GM23338 (cell line): ENCODE results near the gene GALE.

Source experiments
- CREB1 ChIP-seq: fragments of 250-450 bp; sonication (Bioruptor Pico); IDR thresholded peaks from 2 replicates; pipeline ENCODE4 v1.5.0; 2020; ENCODE audit warnings: low read depth, mild to moderate bottlenecking, moderate library complexity
- CTCF ChIP-seq, 2 experiments: fragments of 200-600 bp in 1 of 2; sonication (generic) in 1 of 2; conservative IDR thresholded peaks; 2 replicates each; pipeline versions ENCODE4 v1.5.1 to v1.6.1; 2016 to 2017; ENCODE audit warnings: antibody characterized with exemption in 2 of 2, low read depth in 2 of 2, mild to moderate bottlenecking in 2 of 2, moderate library complexity in 1 of 2
- POLR2AphosphoS5 ChIP-seq: IDR thresholded peaks from 2 replicates; pipeline ENCODE4 v1.6.1; 2016; ENCODE audit warnings: antibody characterized with exemption, low read depth

- no peak for TF ChIP-seq CTCF (conservative IDR thresholded peaks at IDR 0.05; ENCODE audit: low read depth in 2 of 2)
- TF ChIP-seq POLR2AphosphoS5: no peak
- no peak for TF ChIP-seq CREB1 (CRISPR knock-in tag)
Observed at GRCh38 chr1:23759277-23759676, 41.3 kb downstream of the GALE start.
